ENCODE data around the gene CNTNAP2. TPM values are rescaled to one million over a fixed set of nuclear protein-coding genes. Genes with fewer than 3 reads are reported as not detected.

Gene CNTNAP2
- total RNA-seq, 1 donor from 2014 or later = 0.59 TPM

GRCh38 chr7:147756300-147756699, 1639.7 kb downstream of the CNTNAP2 start:
- H3K27me3 ChIP-seq (ENCODE audit: low read depth) = no peaks in the 10 kb centered on the region
- no peaks in the 10 kb centered on the region for H3K9me3 ChIP-seq
- H3K4me3 ChIP-seq = no peak overlapping the region
- no peaks in the 10 kb centered on the region for H3K36me3 ChIP-seq
- no peak for DNase-seq
- H3K4me1 ChIP-seq = no peaks in the 10 kb centered on the region
- no peak overlapping the region for H3K27ac ChIP-seq
- intact Hi-C loops (cut with DNase I) = no loop called here
- no peak for ATAC-seq
- no peak for TF ChIP-seq CTCF (IDR thresholded peaks at IDR 0.05)

GRCh38 chr7:147759327-147759943, 1642.8 kb downstream of the CNTNAP2 start:
- Histone ChIP-seq H3K27ac (no peak overlapping the region), H3K36me3 (no peaks in the 10 kb centered on the region), H3K4me3 (no peak overlapping the region), H3K27me3 (ENCODE audit: low read depth) (no peaks in the 10 kb centered on the region), H3K4me1 (no peaks in the 10 kb centered on the region), H3K9me3 (no peaks in the 10 kb centered on the region)
- no peak for TF ChIP-seq CTCF (IDR thresholded peaks at IDR 0.05)
- ATAC-seq (no peak), DNase-seq (no peak)
- intact Hi-C loops (cut with DNase I) = no loop called here

GRCh38 chr7:147765301-147765700, 1648.7 kb downstream of the CNTNAP2 start:
- no peaks in the 10 kb centered on the region for H3K4me1 ChIP-seq
- H3K9me3 ChIP-seq = no peaks in the 10 kb centered on the region
- no peak overlapping the region for H3K4me3 ChIP-seq
- no peak for TF ChIP-seq CTCF (IDR thresholded peaks at IDR 0.05)
- H3K36me3 ChIP-seq = no peaks in the 10 kb centered on the region
- DNase-seq (no peak), ATAC-seq (no peak)
- intact Hi-C loops (cut with DNase I) = no loop called here
- no peaks in the 10 kb centered on the region for H3K27me3 ChIP-seq (ENCODE audit: low read depth)
- no peak overlapping the region for H3K27ac ChIP-seq

- ATAC-seq (no peak), DNase-seq (no peak)
- Histone ChIP-seq H3K27me3 (ENCODE audit: low read depth) (no peaks in the 10 kb centered on the region), H3K36me3 (no peaks in the 10 kb centered on the region), H3K4me1 (no peaks in the 10 kb centered on the region), H3K9me3 (no peaks in the 10 kb centered on the region), H3K4me3 (no peak overlapping the region), H3K27ac (no peak overlapping the region)
- no peak for TF ChIP-seq CTCF (IDR thresholded peaks at IDR 0.05)
- intact Hi-C loops (cut with DNase I) = no loop called here
These were observed 1654.7 kb downstream of the CNTNAP2 start for GRCh38 chr7:147771344-147771743.

- ATAC-seq = no peak
- no peak for DNase-seq
- no peaks in the 10 kb centered on the region for H3K36me3 ChIP-seq
- H3K4me3 ChIP-seq = no peak overlapping the region
- TF ChIP-seq CTCF (IDR thresholded peaks at IDR 0.05) = no peak
- intact Hi-C loops (cut with DNase I) = no loop called here
- H3K4me1 ChIP-seq = no peaks in the 10 kb centered on the region
- H3K27me3 ChIP-seq (ENCODE audit: low read depth) = no peaks in the 10 kb centered on the region
- H3K9me3 ChIP-seq = no peaks in the 10 kb centered on the region
- no peak overlapping the region for H3K27ac ChIP-seq
These were observed 1657.9 kb downstream of the CNTNAP2 start for GRCh38 chr7:147774461-147774860.

Measured in lower lobe of right lung (tissue), 2 donors.